Activated CD8-positive, alpha-beta memory T cell treated with anti-CD3 and anti-CD28 coated beads for 24 hours (primary cell): ENCODE measurements around the gene IL17RE.
A peak's percentile ranks its signal among the peaks of the same experiment; 100 is the strongest.
"Not testable (repeated sequence)": the region's sequence is repeated elsewhere in the genome, so short reads cannot be mapped to it uniquely, and the experiment has no call there.

Experiments
- DNase-seq: peaks from one replicate; pipeline ENCODE4 v3.0.0-alpha.2; 2020

Gene IL17RE

GRCh38 chr3:9881441-9881840, 21.2 kb upstream of the IL17RE start:
- no peak for DNase-seq

- no peak for DNase-seq
Measured at GRCh38 chr3:9883706-9884554, 18.7 kb upstream of the IL17RE start.

- no peak for DNase-seq
Measured at GRCh38 chr3:9884555-9885165, 18.0 kb upstream of the IL17RE start.

- DNase-seq: no peak
Measured at GRCh38 chr3:9886328-9886727, 16.3 kb upstream of the IL17RE start.

GRCh38 chr3:9887480-9887879, 15.2 kb upstream of the IL17RE start:
- DNase-seq: no peak

GRCh38 chr3:9888540-9888939, 14.1 kb upstream of the IL17RE start:
- DNase-seq: no peak

GRCh38 chr3:9889405-9889804, 13.2 kb upstream of the IL17RE start:
- no peak for DNase-seq

- DNase-seq: peak; percentile 98
Measured at GRCh38 chr3:9890249-9891071, 12.2 kb upstream of the IL17RE start, which contains the start of gene JAGN1. Gene JAGN1, plus strand, starts transcription at chr3:9890610. Its CDS starts 113 bp downstream, at chr3:9890723.

- no peak for DNase-seq
Measured at GRCh38 chr3:9891072-9891622, 11.5 kb upstream of the IL17RE start.

GRCh38 chr3:9893739-9894138, 8.9 kb upstream of the IL17RE start:
- DNase-seq: no peak

GRCh38 chr3:9895715-9896114, 6.9 kb upstream of the IL17RE start:
- not testable (repeated sequence) for DNase-seq

GRCh38 chr3:9896755-9897407, 5.8 kb upstream of the IL17RE start:
- not testable (repeated sequence) for DNase-seq

- no peak for DNase-seq
Measured at GRCh38 chr3:9897408-9898372, 5.0 kb upstream of the IL17RE start.

- no peak for DNase-seq
Measured at GRCh38 chr3:9898467-9899241, 4.0 kb upstream of the IL17RE start.

- DNase-seq: no peak
Measured at GRCh38 chr3:9899289-9899791, 3.3 kb upstream of the IL17RE start.

GRCh38 chr3:9900965-9901415, 1.7 kb upstream of the IL17RE start:
- DNase-seq: not testable (repeated sequence)

- DNase-seq: peak; percentile 64
Measured at GRCh38 chr3:9901967-9902366, 681 bp upstream of the IL17RE start.

GRCh38 chr3:9903238-9903624, 583 bp downstream of the IL17RE start:
- DNase-seq: no peak

- no peak for DNase-seq
Measured at GRCh38 chr3:9903904-9904303, 1.3 kb downstream of the IL17RE start.

GRCh38 chr3:9906480-9906879, 3.8 kb downstream of the IL17RE start:
- DNase-seq: no peak
